HG03342 (cell line): ENCODE measurements around the gene ACSS3.

ENCODE experiments used
- ATAC-seq: cut with Tn5 transposase; IDR thresholded peaks from one replicate; pipeline ENCODE4 v1.9.1; 2021; ENCODE audit warnings: mild to moderate bottlenecking, moderate library complexity; ENCODE audit not compliant: unreplicated experiment

ACSS3 gene

DNA sequence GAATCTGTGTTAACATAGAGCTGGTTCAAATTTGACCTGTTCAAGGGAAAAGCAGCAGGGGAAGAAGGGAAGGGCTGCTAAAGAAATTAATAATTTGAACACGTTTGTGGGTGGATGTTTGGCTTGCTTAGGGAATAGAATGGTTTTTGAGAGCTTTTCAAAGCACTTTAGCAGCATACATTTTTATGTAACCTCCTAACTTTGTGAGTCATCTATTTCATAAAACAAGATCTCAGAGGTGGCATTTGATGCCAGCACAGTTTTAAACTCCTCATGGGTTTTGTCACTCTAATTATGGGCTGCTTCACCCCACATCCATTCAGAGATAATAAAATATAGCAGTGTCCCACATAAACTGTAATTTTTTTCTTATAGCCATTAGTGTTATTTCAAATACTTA lies 143.8 kb downstream of the ACSS3 start:
- no peak for ATAC-seq

DNA sequence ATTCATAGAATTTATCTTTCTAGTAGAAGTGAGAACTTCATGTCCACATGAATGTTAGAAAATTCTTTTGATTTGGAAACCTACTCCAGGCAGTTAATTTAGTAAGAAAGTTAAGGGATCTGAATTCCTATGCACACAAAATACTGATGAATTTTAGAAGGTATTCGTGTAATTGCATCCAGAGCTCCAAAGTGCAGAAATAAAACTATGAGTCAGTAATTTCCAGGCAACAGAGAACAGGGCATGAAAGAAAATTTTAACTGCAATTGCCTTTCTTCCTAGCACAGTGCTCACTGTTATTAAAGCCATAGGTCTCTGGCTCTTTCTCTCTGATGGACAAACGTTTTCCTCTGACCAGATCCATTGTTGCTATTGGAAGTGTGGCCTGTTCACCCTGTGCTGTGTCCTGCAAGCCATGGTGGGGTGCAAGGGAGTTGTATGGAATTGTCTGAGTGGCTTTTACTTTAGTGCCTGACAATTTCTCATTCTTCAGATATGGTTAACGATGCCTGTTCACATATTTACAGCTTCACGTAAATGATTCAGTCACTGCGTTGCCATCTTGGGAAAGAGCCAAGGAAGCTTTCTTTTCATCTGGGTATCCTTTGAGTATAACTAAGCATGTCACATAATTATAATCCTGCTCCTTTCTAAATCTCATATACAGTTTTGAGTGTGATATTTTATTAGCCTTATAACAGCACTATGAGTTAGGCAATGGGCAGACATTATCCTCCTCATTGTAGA lies 145.1 kb downstream of the ACSS3 start:
- ATAC-seq, result no peak

GRCh38 chr12:81224626-81225025 lies 146.7 kb downstream of the ACSS3 start:
- ATAC-seq, result no peak

DNA sequence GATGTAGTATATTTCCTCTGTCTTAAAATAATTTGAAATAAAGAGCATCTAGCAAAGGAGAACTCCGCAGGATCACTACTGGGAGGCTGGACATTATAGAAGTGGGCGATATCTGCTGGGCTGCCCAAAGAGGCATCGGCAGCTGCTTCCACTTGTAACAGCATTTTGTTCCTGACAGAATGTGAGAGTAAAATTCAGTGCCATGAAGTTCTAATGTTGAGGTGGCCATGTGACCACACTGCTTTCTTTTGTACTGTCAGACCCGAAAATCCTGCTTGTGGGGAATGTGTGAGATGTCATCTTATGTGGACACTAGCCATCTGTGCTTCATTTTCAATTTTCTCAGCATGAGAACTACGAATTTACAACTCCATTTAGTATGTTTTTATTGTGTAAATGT lies 151.9 kb downstream of the ACSS3 start:
- no peak for ATAC-seq

- ATAC-seq, result no peak
Observed at GRCh38 chr12:81231574-81232368, 153.9 kb downstream of the ACSS3 start.

DNA sequence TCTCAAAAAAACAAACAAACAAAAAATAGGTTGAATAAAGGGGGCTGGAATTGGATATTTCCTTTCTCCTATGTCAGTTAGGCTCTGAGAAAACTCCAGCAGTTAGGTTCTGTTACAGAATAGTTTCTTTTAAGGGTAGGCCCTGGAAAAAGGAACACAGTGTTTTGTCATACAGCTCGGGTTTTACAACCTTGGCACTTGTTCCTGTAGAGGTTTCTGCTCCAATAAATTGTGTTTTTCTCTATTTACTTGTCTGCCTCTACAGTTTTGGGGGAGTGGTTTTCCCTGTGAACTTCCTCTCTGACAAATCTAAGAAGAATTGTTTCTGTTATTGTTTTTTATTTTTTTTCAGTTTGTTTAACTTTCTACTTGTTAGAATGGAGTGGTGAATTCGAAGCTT lies 167.6 kb downstream of the ACSS3 start:
- ATAC-seq, result no peak

- no peak for ATAC-seq
Observed at GRCh38 chr12:81245907-81246570, 168.2 kb downstream of the ACSS3 start.

DNA sequence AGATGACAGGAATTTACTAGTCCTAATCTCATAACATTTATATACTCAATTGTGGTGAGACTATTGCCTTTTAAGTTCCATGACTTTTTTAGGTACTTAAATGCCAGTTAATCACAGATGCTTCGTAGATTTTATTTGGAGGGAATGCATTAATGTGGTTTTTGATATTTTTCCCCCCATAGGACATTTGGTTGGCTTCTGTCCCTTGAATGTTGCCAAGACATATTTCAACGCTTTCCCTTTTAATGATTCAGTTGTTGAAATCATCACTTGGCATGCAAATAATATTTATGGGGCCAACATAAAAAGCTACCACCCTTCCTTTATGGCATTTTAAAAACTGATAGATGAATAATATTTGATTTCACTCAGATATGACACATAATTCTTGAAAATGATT lies 172.1 kb downstream of the ACSS3 start:
- no peak for ATAC-seq

GRCh38 chr12:81252228-81252627 lies 174.3 kb downstream of the ACSS3 start:
- no peak for ATAC-seq

DNA sequence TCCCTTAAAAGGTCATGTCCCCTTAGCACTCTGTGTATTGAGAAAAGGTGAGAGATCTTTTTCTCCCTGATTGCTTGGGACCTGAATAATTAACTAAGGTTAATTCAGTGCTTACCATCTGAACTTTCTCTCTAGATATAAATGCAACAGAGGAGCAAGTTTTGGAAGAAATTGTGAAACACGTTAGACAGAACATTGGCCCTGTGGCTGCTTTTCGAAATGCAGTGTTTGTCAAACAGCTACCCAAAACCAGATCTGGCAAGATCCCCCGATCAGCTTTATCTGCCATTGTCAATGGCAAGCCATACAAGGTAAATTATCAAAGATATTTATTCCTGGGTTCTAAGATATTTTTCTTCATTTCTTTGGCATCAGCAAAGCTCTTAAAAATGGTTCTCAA lies 175.5 kb downstream of the ACSS3 start:
- no peak for ATAC-seq

GRCh38 chr12:81255456-81255855 lies 177.6 kb downstream of the ACSS3 start:
- ATAC-seq, result no peak

DNA sequence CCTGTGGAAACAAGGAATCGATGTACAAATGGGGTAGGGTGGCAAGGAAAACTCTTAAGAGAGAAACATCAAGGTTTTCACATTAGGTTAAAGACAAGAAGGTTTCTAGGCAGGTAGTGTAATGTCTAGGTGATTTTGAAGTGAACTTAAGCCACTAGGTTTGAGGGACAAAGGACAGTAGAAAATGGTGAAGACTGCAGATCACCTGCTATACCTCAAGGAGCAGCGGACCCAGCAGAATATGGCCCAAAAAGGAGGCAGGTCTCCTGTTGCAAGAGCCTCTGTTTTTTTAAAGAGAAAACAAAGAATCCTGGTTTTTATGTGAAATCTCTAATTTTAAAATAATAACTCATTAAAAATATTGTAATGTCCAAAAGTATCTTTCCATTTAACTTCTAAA lies 178.1 kb downstream of the ACSS3 start:
- no peak for ATAC-seq

GRCh38 chr12:81257947-81258551 lies 180.2 kb downstream of the ACSS3 start:
- no peak for ATAC-seq

- ATAC-seq, result no peak
Observed at GRCh38 chr12:81259360-81259759, 181.5 kb downstream of the ACSS3 start.

DNA sequence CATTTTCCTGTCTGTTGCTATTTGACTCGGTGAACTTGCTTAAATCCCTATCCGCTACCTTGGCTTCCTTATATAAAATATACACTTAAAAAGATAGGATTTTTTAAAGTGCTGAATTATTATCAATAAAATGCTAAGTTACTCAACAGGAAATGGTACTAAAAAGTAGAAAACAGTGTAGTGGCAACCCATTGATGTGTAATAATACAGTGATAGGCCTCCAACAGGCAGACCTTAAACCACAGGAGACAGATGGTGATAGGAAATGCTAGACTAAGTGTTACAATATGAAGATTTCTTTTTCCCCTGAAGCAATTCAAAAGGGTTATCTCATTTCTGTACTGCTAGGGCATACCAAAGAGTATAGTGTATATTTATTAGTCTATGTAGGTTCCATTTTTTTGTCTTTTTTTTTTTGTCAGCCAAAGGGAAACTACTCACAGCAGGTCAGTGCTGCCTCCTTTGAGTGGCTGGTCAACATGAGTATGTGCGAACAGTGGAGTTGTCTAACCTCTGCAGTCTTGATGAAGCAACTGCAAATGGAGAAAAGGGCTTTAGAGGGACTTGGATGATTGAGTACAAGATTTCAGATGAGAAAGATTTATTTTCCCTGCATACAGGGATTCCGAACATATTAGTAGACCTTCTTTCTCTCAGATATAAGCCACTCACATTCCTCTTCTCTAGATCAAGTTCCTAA lies 183.8 kb downstream of the ACSS3 start:
- ATAC-seq, result no peak

- no peak for ATAC-seq
Observed at GRCh38 chr12:81263072-81263471, 185.2 kb downstream of the ACSS3 start.

DNA sequence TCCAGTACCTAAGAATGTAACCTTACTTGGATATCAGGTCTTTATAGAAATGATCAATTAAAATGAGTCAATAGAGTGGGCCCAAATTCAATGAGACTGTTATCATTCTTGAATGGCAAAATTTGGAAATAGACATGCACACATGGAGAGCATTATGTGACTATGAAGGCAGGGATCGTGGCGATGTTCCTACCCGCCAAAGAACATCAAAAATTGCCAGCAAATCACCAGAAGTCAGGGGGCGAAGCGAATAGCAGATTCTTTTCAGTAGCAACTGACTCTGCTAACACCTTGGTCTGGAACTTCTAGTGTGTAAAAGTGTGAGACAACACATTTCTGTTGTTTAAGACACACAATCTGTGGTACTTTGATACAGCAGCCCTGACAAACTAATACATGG lies 192.5 kb downstream of the ACSS3 start:
- ATAC-seq, result no peak

GRCh38 chr12:81274637-81275529 lies 197.0 kb downstream of the ACSS3 start:
- ATAC-seq, result no peak

GRCh38 chr12:81284137-81284536 lies 206.3 kb downstream of the ACSS3 start:
- ATAC-seq, result no peak

DNA sequence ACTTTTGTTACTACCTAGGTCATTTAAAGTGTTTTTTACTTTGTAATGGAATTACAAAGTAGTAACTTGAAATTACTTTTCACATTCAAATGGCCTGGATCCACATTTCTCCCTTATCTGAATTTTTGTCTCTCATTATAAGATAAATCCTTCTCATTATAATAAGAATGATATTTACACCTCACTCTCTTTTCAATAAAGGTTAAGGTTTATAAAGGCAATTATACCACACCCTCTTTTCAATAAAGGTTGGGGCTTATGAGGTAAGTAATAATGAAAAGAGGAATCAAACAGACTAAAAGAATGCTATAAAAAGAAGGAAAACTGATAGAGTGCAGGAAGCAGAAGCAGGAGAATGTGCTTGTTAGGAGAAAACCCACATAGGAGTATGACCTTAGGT lies 210.8 kb downstream of the ACSS3 start:
- ATAC-seq, result no peak
